ENCODE results near the gene ENTPD8. TPM values are rescaled to one million over a fixed set of nuclear protein-coding genes. Genes with fewer than 3 reads are reported as not detected.
"Not testable (repeated sequence)": the region's sequence is repeated elsewhere in the genome, so short reads cannot be mapped to it uniquely, and the experiment has no call there.

ENTPD8 gene
- total RNA-seq, 2 experiments from 2014 or later = not detected

DNA sequence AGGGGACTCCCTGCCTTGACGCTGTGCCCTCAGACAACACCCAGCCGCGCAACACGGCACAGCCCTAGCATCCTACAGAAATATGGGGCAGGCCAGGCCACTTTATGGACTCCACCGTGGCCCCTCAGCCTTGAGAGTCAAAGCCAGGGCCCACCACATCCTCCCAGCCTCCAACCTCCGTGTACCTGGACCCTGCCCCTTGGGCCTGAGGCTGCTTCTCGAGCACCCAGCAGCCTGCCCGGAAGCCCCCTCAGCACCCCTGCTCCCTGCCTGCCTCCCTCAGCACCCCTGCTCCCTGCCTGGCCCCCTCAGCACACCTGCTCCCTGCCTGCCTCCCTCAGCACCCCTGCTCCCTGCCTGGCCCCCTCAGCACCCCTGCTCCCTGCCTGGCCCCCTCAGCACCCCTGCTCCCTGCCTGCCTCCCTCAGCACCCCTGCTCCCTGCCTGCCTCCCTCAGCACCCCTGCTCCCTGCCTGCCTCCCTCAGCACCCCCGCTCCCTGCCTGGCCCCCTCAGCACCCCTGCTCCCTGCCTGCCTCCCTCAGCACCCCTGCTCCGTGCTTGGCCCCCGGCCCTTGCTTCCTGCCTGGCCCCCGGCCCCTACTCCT, 54.5 kb downstream of the ENTPD8 start:
- CTCF ChIA-PET = interaction anchor here (1.0 kb wide), 1 partner anchor 84 kb away, joined by 3 read pairs; the partner anchor contains the start of gene NRARP

DNA sequence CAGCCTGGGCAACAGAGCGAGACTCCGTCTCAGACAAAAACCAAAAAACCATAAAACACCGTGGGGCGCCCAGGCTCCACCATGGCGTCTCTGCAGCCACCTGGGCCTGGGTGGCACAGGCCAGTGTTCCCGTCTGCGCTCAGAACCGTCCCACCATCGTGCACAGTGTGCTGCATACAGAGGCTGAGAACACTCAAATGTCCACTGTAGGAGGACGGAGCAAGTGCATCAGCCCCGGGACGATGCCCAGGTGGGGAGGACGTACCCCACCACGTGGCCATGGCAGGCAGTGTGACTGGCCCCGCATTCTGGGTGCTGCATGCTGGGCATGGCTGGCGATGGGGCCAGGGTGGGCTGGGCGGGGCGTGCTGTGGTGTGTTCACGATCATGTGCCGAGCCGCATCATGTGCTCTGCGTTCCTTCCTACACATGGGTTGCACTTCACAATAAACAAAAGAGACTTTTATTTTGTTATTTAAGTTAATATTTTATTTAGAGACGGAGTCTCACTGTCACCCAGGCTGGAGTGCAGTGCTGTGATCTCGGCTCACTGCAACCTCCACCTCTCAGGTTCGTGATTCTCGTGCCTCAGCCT, 56.0 kb downstream of the ENTPD8 start:
- no peaks in the 10 kb centered on the region for H3K27me3 Mint-ChIP-seq (ENCODE audit: low read depth)
- ChIA-PET POLR2A (no interaction called here), CTCF (no interaction called here)
- H3K9me3 Mint-ChIP-seq (ENCODE audit: insufficient read depth) = no peaks in the 10 kb centered on the region
- DNase-seq = no peak
- no peak overlapping the region for H3K4me3 Mint-ChIP-seq
- no peaks in the 10 kb centered on the region for H3K36me3 Mint-ChIP-seq (ENCODE audit: low read depth)
- H3K27ac Mint-ChIP-seq = no peak overlapping the region
- peaks cover 13% of the 10 kb centered on the region for H3K4me1 Mint-ChIP-seq (ENCODE audit: low read depth)
- no peak for ATAC-seq

More for the DNA sequence above, 54.5 kb downstream of the ENTPD8 start:
- POLR2A ChIA-PET; H3K27me3 Mint-ChIP-seq (ENCODE audit: low read depth); H3K4me3 Mint-ChIP-seq; H3K9me3 Mint-ChIP-seq (ENCODE audit: insufficient read depth); H3K36me3 Mint-ChIP-seq (ENCODE audit: low read depth); ATAC-seq; DNase-seq: not testable (repeated sequence)
- Mint-ChIP-seq H3K4me1 (ENCODE audit: low read depth) (peaks cover 16% of the 10 kb centered on the region), H3K27ac (peak overlapping the region; percentile 87)

Small RNA genes lying within 50 kb of the gene (microRNA-seq; reads per million reads assigned to microRNA genes)
- gene MIR7114 = not detected

Other genes with a start within 250 kb of the ENTPD8 start
- 10 to 100 TPM; 10.9 to 12.0 TPM for gene TPRN, start 240.6 kb downstream of the ENTPD8 start, total RNA-seq
- gene TMEM203, start 235.7 kb downstream of the ENTPD8 start, total RNA-seq = 10 to 100 TPM; 34.6 to 36.6 TPM
- gene NDOR1, start 235.7 kb downstream of the ENTPD8 start, total RNA-seq = 10 to 100 TPM; 44.7 to 45.5 TPM
- gene RNF208, start 219.1 kb downstream of the ENTPD8 start, total RNA-seq = 1 to 10 TPM; 3.6 to 4.5 TPM
- under 1 TPM; 0.42 to 0.50 TPM for gene CYSRT1, start 216.2 kb downstream of the ENTPD8 start, total RNA-seq
- gene RNF224, start 213.9 kb downstream of the ENTPD8 start, total RNA-seq = not detected
- not detected for gene SLC34A3, start 210.5 kb downstream of the ENTPD8 start, total RNA-seq
- 100 to 1,000 TPM; 417 to 432 TPM for gene TUBB4B, start 200.1 kb downstream of the ENTPD8 start, total RNA-seq
- not detected for gene STPG3, start 190.1 kb downstream of the ENTPD8 start, total RNA-seq
- 10 to 100 TPM; 68.6 to 68.8 TPM for gene NELFB, start 186.0 kb downstream of the ENTPD8 start, total RNA-seq
- gene TOR4A, start 163.6 kb downstream of the ENTPD8 start, total RNA-seq = 1 to 10 TPM; 6.6 to 7.0 TPM
- gene NRARP, start 139.1 kb downstream of the ENTPD8 start, total RNA-seq = 1 to 10 TPM; 1.4 to 1.5 TPM
- gene EXD3, start 18.2 kb downstream of the ENTPD8 start, total RNA-seq = 10 to 100 TPM in 1 of 2 experiments, 1 to 10 TPM in 1; 10.0 to 10.9 TPM
- gene NOXA1, start 18.0 kb downstream of the ENTPD8 start, total RNA-seq = under 1 TPM; 0.52 to 0.58 TPM
- 10 to 100 TPM; 55.0 to 59.0 TPM for gene NSMF, start 18.0 kb upstream of the ENTPD8 start, total RNA-seq
- 1 to 10 TPM; 3.4 to 3.7 TPM for gene PNPLA7, start 109.0 kb upstream of the ENTPD8 start, total RNA-seq
- 10 to 100 TPM; 51.4 to 55.5 TPM for gene MRPL41, start 110.5 kb upstream of the ENTPD8 start, total RNA-seq
- 10 to 100 TPM; 36.8 to 37.1 TPM for gene DPH7, start 137.6 kb upstream of the ENTPD8 start, total RNA-seq
- gene ZMYND19, start 149.2 kb upstream of the ENTPD8 start, total RNA-seq = 10 to 100 TPM; 35.4 to 38.3 TPM
- 10 to 100 TPM; 42.3 to 45.1 TPM for gene ARRDC1, start 164.3 kb upstream of the ENTPD8 start, total RNA-seq
- gene EHMT1, start 177.6 kb upstream of the ENTPD8 start, total RNA-seq = 100 to 1,000 TPM; 112 to 115 TPM